ENCODE results near the gene MREG. TPM values are rescaled to one million over a fixed set of nuclear protein-coding genes. Genes with fewer than 3 reads are reported as not detected.

The MREG gene
- total RNA-seq, 5 donors from 2014 or later (not counting 1 experiment from before 2014, with no cell fraction given): 4.6 to 7.5 (median 6.3) TPM

DNA sequence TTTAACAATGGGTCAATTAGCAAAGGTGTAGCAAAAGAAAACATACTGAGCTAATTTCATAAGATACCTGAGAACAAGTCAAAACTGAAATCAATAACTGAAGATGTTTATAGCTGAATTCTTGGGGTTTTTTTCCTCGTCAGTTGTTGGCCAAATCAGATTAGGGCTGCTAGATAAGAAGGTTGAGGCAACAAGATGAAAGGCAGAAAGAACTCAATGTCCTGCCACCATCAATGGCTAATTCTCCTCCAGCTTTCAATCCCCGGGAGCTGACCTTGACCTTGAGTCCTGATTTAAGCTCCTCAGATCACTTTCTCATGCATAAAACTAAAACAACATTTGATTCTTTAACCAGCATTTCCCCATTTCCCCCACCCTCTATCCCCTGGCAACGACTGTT is 61.8 kb downstream of the MREG start:
- Mint-ChIP-seq H3K27ac (no peak overlapping the region), H3K4me3 (no peak overlapping the region), H3K36me3 (peaks cover 21% of the 10 kb centered on the region), H3K27me3 (no peaks in the 10 kb centered on the region), H3K4me1 (no peaks in the 10 kb centered on the region), H3K9me3 (no peaks in the 10 kb centered on the region)
- Histone ChIP-seq H3K4me3 (ENCODE audit: control insufficient read depth in 1 of 2, extremely low read depth in 1 of 2, low read length in 1 of 2) (no peak overlapping the region), H3K36me3 (ENCODE audit: control insufficient read depth in 2 of 2, extremely low read depth in 1 of 2, insufficient read depth in 1 of 2, low read length in 1 of 2) (no peaks in the 10 kb centered on the region), H3K27ac (ENCODE audit: low read length) (no peak overlapping the region), H3K4me1 (ENCODE audit: control insufficient read depth in 1 of 2, extremely low read depth in 1 of 2, insufficient read depth in 2 of 2, low read length in 2 of 2) (peaks cover 0 to 2% of the 10 kb centered on the region in 2 experiments), H3K27me3 (replicated peaks in 1 of 2; ENCODE audit: control insufficient read depth in 2 of 2, extremely low read depth in 1 of 2, insufficient read depth in 2 of 2, low read length in 1 of 2) (no peaks in the 10 kb centered on the region), H3K9me3 (no peaks in the 10 kb centered on the region)
- no peak for ATAC-seq (replicated peaks in 1 of 4)
- 88% methylated on average over 2 of the region's 3 CpGs for WGBS (ENCODE audit: insufficient coverage)
- DNase-seq: no peak
- CTCF ChIA-PET: interaction anchor here (0.6 to 3.4 kb wide), 7 partner anchors 9 to 483 kb away, joined by 3 to 22 read pairs (median 4); no protein-coding TSS in a partner anchor
- POLR2A ChIA-PET: no interaction called here

- ChIA-PET POLR2A (no interaction called here), CTCF (interaction anchor here (0.6 to 3.4 kb wide), 8 partner anchors 19 to 104 kb away, joined by 3 to 22 read pairs (median 4); no protein-coding TSS in a partner anchor)
- Mint-ChIP-seq H3K27ac (no peak overlapping the region), H3K9me3 (no peaks in the 10 kb centered on the region), H3K4me1 (no peaks in the 10 kb centered on the region), H3K4me3 (no peak overlapping the region), H3K27me3 (no peaks in the 10 kb centered on the region), H3K36me3 (peaks cover 30% of the 10 kb centered on the region)
- Histone ChIP-seq H3K4me1 (ENCODE audit: control insufficient read depth in 1 of 2, extremely low read depth in 1 of 2, insufficient read depth in 2 of 2, low read length in 2 of 2) (peaks cover 0 to 2% of the 10 kb centered on the region in 2 experiments), H3K36me3 (ENCODE audit: control insufficient read depth in 2 of 2, extremely low read depth in 1 of 2, insufficient read depth in 1 of 2, low read length in 1 of 2) (peaks cover 0 to 4% of the 10 kb centered on the region in 2 donors), H3K9me3 (no peaks in the 10 kb centered on the region), H3K27ac (ENCODE audit: low read length) (no peak overlapping the region), H3K4me3 (ENCODE audit: control insufficient read depth in 1 of 2, extremely low read depth in 1 of 2, low read length in 1 of 2) (no peak overlapping the region), H3K27me3 (replicated peaks in 1 of 2; ENCODE audit: control insufficient read depth in 2 of 2, extremely low read depth in 1 of 2, insufficient read depth in 2 of 2, low read length in 1 of 2) (no peaks in the 10 kb centered on the region)
- DNase-seq: peak in 1 of 35 experiments; percentile 51
- peak in 3 of 4 experiments; percentile 40 to 56 (median 41) for ATAC-seq (replicated peaks in 1 of 4)
- WGBS (ENCODE audit: insufficient coverage): 0% methylated on average over 1 of the region's 3 CpGs
Measured at GRCh38 chr2:215949991-215950404, 63.4 kb downstream of the MREG start.

DNA sequence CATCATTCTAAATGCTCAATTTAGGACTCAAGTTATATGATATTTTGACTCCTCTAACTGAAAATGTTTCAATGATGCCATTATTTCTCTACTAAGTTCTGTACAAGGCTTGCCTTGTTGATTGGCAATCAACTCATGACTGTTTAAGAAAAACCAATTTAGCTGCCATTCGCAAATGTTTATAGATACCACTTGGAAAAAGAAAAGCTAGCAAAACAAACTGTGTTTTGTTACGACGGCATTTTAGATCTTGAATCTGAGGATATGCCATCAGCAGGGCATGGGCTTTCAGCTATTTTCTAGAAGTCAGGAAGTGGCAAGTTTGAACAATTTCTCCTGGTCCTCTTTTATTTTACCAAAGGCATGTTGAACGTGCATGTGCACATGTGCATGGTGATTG is 65.3 kb downstream of the MREG start:
- Histone ChIP-seq H3K27ac (ENCODE audit: low read length) (no peak overlapping the region), H3K4me1 (ENCODE audit: control insufficient read depth in 1 of 2, extremely low read depth in 1 of 2, insufficient read depth in 2 of 2, low read length in 2 of 2) (peaks cover 0 to 2% of the 10 kb centered on the region in 2 experiments), H3K9me3 (no peaks in the 10 kb centered on the region), H3K36me3 (ENCODE audit: control insufficient read depth in 2 of 2, extremely low read depth in 1 of 2, insufficient read depth in 1 of 2, low read length in 1 of 2) (peaks cover 0 to 11% of the 10 kb centered on the region in 2 donors), H3K27me3 (replicated peaks in 1 of 2; ENCODE audit: control insufficient read depth in 2 of 2, extremely low read depth in 1 of 2, insufficient read depth in 2 of 2, low read length in 1 of 2) (no peaks in the 10 kb centered on the region), H3K4me3 (ENCODE audit: control insufficient read depth in 1 of 2, extremely low read depth in 1 of 2, low read length in 1 of 2) (no peak overlapping the region)
- POLR2A ChIA-PET: no interaction called here
- CTCF ChIA-PET: interaction anchor here (0.8 to 1.4 kb wide), 2 partner anchors 77 to 119 kb away, joined by 3 read pairs; no protein-coding TSS in a partner anchor
- WGBS (ENCODE audit: insufficient coverage): 83% methylated on average over 3 of the region's 4 CpGs
- ATAC-seq (replicated peaks in 1 of 4) (no peak), DNase-seq (no peak)
- H3K9me3 Mint-ChIP-seq: no peaks in the 10 kb centered on the region
- H3K36me3 Mint-ChIP-seq: peaks cover 38% of the 10 kb centered on the region
- no peak overlapping the region for H3K4me3 Mint-ChIP-seq
- no peaks in the 10 kb centered on the region for H3K27me3 Mint-ChIP-seq
- no peak overlapping the region for H3K27ac Mint-ChIP-seq
- H3K4me1 Mint-ChIP-seq: no peaks in the 10 kb centered on the region

GRCh38 chr2:215946586-215946985 is 66.8 kb downstream of the MREG start:
- H3K4me1 ChIP-seq (ENCODE audit: control insufficient read depth in 1 of 2, extremely low read depth in 1 of 2, insufficient read depth in 2 of 2, low read length in 2 of 2): peaks cover 0 to 2% of the 10 kb centered on the region in 2 experiments
- ATAC-seq (replicated peaks in 1 of 4) (no peak), DNase-seq (no peak)
- H3K4me3 ChIP-seq (ENCODE audit: control insufficient read depth in 1 of 2, extremely low read depth in 1 of 2, low read length in 1 of 2): no peak overlapping the region
- peaks cover 37% of the 10 kb centered on the region for H3K36me3 Mint-ChIP-seq
- no peaks in the 10 kb centered on the region for H3K9me3 Mint-ChIP-seq
- H3K27ac Mint-ChIP-seq: no peak overlapping the region
- no peaks in the 10 kb centered on the region for H3K4me1 Mint-ChIP-seq
- no peaks in the 10 kb centered on the region for H3K9me3 ChIP-seq
- POLR2A ChIA-PET: interaction anchor here in 1 of 2 donors (0.6 kb wide), 1 partner anchor 58 kb away, joined by 10 read pairs; no protein-coding TSS in a partner anchor
- H3K36me3 ChIP-seq (ENCODE audit: control insufficient read depth in 2 of 2, extremely low read depth in 1 of 2, insufficient read depth in 1 of 2, low read length in 1 of 2): peaks cover 0 to 15% of the 10 kb centered on the region in 2 donors
- no peak overlapping the region for H3K4me3 Mint-ChIP-seq
- no peaks in the 10 kb centered on the region for H3K27me3 ChIP-seq (replicated peaks in 1 of 2; ENCODE audit: control insufficient read depth in 2 of 2, extremely low read depth in 1 of 2, insufficient read depth in 2 of 2, low read length in 1 of 2)
- 80% methylated on average over 1 of the region's 3 CpGs for WGBS (ENCODE audit: insufficient coverage)
- no peaks in the 10 kb centered on the region for H3K27me3 Mint-ChIP-seq
- CTCF ChIA-PET: no interaction called here
- H3K27ac ChIP-seq (ENCODE audit: low read length): no peak overlapping the region

- H3K27ac Mint-ChIP-seq: no peak overlapping the region
Measured at GRCh38 chr2:215942194-215942593, 71.2 kb downstream of the MREG start.

GRCh38 chr2:215941726-215942125 is 71.6 kb downstream of the MREG start:
- Histone ChIP-seq H3K4me3 (ENCODE audit: control insufficient read depth in 1 of 2, extremely low read depth in 1 of 2, low read length in 1 of 2) (no peak overlapping the region), H3K4me1 (ENCODE audit: control insufficient read depth in 1 of 2, extremely low read depth in 1 of 2, insufficient read depth in 2 of 2, low read length in 2 of 2) (no peaks in the 10 kb centered on the region), H3K27ac (ENCODE audit: low read length) (no peak overlapping the region), H3K27me3 (replicated peaks in 1 of 2; ENCODE audit: control insufficient read depth in 2 of 2, extremely low read depth in 1 of 2, insufficient read depth in 2 of 2, low read length in 1 of 2) (no peaks in the 10 kb centered on the region), H3K9me3 (no peaks in the 10 kb centered on the region), H3K36me3 (ENCODE audit: control insufficient read depth in 2 of 2, extremely low read depth in 1 of 2, insufficient read depth in 1 of 2, low read length in 1 of 2) (peaks cover 7 to 18% of the 10 kb centered on the region in 2 donors)
- CTCF ChIA-PET: no interaction called here
- no peak overlapping the region for H3K4me3 Mint-ChIP-seq
- no peak overlapping the region for H3K27ac Mint-ChIP-seq
- no peaks in the 10 kb centered on the region for H3K9me3 Mint-ChIP-seq
- 100% methylated on average over 1 of the region's 1 CpG for WGBS (ENCODE audit: insufficient coverage)
- POLR2A ChIA-PET: no interaction called here
- peaks cover 46% of the 10 kb centered on the region for H3K36me3 Mint-ChIP-seq
- H3K27me3 Mint-ChIP-seq: no peaks in the 10 kb centered on the region
- H3K4me1 Mint-ChIP-seq: no peaks in the 10 kb centered on the region
- ATAC-seq (replicated peaks in 1 of 4) (no peak), DNase-seq (no peak)

More at GRCh38 chr2:215942194-215942593, 71.2 kb downstream of the MREG start:
- Histone ChIP-seq H3K27ac (ENCODE audit: low read length) (no peak overlapping the region), H3K36me3 (ENCODE audit: control insufficient read depth in 2 of 2, extremely low read depth in 1 of 2, insufficient read depth in 1 of 2, low read length in 1 of 2) (peaks cover 7 to 18% of the 10 kb centered on the region in 2 donors), H3K9me3 (no peaks in the 10 kb centered on the region), H3K4me3 (ENCODE audit: control insufficient read depth in 1 of 2, extremely low read depth in 1 of 2, low read length in 1 of 2) (no peak overlapping the region), H3K4me1 (ENCODE audit: control insufficient read depth in 1 of 2, extremely low read depth in 1 of 2, insufficient read depth in 2 of 2, low read length in 2 of 2) (no peaks in the 10 kb centered on the region), H3K27me3 (replicated peaks in 1 of 2; ENCODE audit: control insufficient read depth in 2 of 2, extremely low read depth in 1 of 2, insufficient read depth in 2 of 2, low read length in 1 of 2) (no peaks in the 10 kb centered on the region)
- Mint-ChIP-seq H3K9me3 (no peaks in the 10 kb centered on the region), H3K4me1 (no peaks in the 10 kb centered on the region), H3K36me3 (peaks cover 50% of the 10 kb centered on the region), H3K27me3 (no peaks in the 10 kb centered on the region), H3K4me3 (no peak overlapping the region)
- POLR2A ChIA-PET: no interaction called here
- ATAC-seq (replicated peaks in 1 of 4): no peak
- no peak for DNase-seq
- CTCF ChIA-PET: no interaction called here
- WGBS (ENCODE audit: insufficient coverage): no CpG with 5 or more reads among the region's 3 CpGs

All from T-cell (primary cell).